GM19467 (cell line): ENCODE results near the gene PRRT4.

ENCODE experiments used
- ATAC-seq: cut with Tn5 transposase; IDR thresholded peaks from one replicate; pipeline ENCODE4 v1.9.1; 2021; ENCODE audit warnings: mild to moderate bottlenecking, moderate library complexity; ENCODE audit not compliant: unreplicated experiment

Gene PRRT4

DNA sequence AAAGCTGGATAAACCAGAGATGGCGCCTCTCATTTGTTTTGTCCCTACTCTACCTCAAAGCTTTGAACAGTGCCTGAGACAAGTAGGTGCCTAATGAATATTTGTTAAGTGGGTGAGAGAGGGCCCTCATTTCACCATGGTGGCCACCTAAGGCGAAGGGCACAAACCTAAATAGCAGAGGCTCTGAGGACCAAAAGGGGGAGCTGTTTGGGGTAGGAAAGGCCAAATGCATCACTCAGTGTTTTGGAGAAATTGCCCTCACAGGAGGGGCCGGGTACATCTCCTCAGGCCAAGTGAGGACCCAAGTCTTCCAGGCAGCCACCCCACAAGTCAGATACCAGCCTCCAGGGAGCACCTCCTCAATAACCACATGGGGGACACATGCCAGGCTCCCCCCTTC lies 34.3 kb upstream of the PRRT4 start:
- no peak for ATAC-seq

- no peak for ATAC-seq
These were observed 33.5 kb upstream of the PRRT4 start for GRCh38 chr7:128394904-128395496.

DNA sequence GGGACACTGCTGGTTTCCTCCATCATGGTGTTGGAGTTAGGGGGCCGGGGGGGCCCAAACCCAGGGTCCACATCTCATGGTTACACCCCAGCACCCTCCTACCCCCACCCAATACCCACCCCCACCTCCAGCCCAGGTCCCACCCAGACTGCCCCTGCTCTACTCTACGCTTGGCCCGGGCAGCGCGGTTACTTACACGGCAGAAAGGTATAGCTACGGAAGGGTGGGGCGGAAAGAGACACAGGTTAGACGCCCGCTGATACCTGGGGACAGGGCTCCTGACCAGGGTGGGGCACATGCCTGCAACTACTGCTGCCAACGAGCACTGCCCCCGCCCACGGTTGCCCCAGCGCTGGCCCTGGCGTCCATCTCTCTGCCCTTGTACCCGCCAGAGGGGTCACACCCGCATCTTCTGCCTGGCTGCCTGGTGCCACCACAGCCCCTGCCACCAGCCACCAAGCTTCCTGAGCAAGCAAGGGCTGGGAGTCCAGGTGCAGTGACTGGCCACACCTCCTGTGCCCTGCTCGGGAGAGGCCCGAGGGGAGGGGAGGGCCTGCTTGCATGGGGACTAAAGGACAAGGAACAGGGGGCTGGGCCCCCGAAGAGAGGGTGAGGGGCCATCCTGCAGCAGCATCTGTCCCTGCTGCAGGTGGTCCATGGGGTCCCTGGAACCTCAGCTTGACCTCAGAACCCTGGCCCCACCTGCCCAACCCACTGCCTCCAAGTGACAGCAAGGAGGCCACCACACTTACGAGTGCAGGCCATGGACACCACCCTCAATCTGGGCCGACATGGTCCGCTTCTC lies 32.2 kb upstream of the PRRT4 start:
- ATAC-seq, result no peak

GRCh38 chr7:128392446-128393327 lies 31.2 kb upstream of the PRRT4 start:
- no peak for ATAC-seq

DNA sequence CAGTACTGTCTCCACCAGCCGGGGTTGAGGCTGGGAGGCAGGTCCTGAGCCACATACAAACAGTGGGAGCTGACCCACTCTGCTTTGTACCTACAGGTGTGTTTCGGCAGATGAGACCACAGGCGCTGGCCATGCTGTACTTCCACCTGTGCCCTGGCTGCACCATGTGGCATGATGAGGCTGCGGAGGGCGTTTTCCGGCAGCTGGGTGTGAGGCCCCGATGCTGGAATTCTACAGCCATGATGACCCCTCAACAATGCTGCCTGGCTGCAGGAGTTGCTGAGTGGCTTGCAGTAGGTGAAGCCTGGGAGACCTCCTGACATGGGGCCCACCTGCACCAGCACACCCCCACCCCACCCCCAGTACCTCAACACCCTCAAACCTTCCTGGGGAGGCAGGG lies 30.3 kb upstream of the PRRT4 start:
- no peak for ATAC-seq

DNA sequence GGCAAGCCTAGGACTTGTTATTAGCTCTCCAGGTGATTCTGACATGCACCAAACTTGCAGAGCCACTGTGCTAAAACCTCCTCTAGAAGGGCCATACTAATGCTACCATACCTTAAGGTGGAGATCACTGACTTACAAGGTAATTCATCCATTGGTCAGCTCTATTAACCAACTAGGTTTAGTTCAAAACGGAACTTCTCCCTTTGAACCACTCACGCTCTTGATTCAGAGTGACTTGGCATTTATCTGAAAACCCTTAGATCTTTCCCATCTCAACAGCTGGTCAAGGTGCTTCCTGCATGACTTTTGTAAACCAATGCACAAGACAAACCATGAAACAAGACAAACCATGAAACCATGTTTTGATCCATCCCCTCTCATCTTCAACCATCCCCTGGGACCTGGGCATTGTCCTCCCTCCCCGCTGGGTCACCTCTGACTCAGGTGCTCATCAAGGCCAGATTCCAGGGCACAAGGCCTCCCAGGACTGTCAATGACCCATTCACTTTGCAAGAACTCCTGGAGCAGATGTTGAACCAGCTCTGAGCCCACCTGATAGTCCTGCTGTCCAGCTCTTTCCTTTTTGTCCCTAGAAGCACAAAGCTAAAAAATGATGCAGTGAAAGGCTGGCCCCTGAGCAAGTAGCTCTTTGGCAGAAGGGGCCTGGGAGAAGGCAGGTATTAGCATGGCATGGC lies 29.5 kb upstream of the PRRT4 start:
- no peak for ATAC-seq

GRCh38 chr7:128389618-128390329 lies 28.3 kb upstream of the PRRT4 start:
- ATAC-seq, result no peak

- no peak for ATAC-seq
These were observed 27.7 kb upstream of the PRRT4 start for GRCh38 chr7:128389085-128389617.

DNA sequence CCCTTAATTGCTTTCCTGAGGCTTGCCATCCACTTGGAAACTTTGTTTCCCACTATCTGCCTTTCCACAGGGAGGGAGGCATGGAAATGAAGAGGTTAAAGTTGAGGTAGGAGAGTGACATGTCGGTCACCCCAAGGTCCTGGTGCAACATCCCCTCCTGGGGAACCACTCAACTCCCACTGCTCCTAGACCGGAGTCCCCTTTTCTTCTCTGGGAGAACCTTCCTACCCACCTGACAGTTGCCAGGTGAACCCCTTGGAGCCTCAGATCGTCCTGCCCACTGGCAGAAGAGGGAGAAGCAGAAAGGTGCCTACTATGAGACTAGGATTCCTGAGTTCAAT lies 26.6 kb upstream of the PRRT4 start:
- ATAC-seq, result no peak

DNA sequence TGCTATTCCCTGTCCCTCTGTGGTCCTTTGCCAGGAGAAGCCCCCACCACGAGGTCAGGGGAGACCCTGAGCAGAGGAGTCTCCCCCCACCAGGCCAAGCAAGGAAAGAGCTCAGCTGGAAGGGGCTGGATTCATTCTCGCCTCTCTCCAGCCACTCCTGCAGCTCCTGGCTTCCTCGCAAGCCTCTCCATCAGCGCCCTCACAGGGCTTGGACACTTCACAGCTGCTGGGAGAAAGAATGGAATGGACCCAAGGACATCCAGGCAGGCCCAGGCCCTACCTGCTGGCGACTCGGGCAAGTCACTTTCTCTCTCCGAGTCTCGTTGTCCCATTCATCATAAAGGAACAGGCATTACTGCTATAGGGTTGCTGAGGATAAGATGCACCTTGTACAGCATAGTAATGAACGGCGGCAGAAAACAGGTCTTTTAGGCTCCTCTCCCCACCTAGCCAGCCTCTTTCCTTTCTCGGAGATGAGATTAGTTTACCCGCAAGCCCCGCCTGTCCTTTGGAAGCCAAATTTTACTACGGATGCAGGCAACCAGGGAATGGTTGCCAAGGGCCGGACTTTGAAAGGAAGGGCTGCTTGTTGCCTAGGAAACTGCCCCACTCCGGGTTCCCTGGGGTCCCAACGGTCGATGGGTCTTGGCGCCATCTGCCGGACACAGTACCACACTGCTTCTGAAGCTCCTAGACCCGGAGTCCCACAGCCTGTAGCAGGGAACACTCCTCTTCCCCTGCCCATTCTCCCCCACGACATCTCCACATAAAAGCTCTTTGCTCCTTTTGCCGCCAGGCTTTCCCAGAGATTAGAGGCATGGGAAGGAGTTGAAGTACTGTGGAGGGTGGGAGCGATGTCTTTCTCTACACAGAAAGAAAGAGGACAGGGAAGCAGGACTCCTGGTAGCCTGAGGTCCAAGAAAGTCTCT lies 26.0 kb upstream of the PRRT4 start:
- no peak for ATAC-seq

DNA sequence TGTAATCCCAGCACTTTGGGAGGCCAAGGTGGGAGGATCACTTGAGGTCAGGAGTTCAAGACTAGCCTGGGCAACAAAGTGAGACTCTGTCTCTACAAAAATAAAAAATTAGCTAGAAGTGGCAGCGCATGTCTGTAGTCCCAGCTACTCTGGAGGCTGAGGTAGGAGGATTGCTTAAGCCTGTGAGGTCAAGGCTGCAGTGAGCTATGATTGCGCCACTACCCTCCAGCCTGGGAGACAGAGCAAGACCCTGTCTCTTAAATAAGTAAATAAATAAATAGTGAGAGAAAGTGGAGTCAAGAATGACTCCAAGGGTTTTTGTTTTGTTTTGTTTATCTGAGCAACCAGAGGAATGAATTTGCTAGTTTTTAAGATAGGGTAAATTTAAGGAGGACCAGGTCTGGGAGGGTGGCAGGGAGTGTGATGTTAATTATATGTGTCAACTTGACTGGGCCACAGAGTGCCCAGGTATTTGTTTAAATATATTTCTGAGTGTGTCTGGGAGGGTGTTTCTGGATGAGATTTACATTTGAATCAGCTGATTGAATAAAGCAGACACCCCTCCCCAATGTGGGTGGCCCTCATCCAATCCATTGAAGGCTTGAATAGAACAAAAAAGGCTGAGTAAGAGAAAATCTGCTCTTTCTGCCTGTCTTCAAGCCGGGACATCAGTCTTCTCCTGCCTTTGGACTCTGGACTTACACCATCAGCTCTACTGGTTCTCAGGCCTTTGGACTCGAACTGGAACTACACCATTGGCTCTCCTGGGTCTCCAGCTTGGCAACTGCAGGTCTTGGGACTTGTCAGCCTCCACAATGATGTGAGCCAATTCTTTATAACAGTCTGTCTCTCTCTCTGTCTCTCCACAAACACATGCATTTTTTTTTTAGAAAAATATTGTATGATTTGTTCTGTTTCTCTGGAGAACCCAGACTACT lies 24.8 kb upstream of the PRRT4 start:
- ATAC-seq, result no peak

DNA sequence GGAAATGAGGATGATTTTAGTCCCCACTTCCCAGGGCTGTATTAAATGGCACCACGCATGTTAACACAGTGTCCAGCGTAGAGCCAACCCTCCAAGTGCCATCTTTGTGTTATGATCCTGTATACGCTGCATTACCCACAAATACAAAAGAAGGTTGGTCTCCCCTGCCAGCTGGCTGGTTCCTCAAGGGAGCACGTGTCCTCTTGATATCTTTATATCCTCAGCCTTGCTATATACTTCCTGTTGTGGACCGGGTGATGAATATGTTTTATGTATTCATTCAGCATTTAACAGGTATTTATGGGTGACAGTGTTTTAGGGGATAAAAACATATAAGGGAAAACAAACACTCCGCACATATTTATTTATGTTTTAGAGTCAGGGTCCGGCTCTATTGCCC lies 23.2 kb upstream of the PRRT4 start:
- no peak for ATAC-seq

GRCh38 chr7:128383776-128384175 lies 22.3 kb upstream of the PRRT4 start:
- no peak for ATAC-seq

DNA sequence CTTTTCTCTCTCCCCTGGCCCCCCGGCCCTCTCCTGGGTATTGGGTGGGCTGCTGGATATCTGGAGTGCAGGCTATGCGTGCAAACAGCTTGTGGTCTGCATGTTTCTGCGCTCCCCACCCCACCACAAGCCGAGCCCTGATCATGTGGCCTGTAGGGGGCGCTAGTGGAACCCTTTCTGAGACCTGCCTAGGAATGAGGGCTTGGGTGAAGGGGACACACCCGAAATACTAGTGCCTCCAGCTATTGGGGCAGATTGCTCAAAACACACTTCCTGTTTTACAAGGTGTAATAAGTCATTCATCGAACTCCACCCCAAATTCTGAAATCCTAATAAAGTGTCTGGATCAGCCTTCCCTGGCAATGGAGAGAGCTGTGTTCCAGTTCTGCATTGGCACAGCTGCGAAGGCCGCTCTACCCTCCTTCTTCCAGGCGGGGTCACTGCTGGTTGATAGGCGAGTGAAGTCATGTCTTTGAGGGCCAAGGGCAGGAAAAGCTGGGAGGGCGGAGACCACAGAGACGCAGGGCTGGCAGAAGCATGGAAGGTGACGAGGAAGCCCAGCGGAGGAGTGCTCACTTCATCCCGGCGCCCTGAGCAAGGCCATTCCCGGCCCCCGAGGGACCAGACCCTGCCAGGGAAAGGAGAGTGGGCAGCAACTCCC lies 19.8 kb upstream of the PRRT4 start:
- ATAC-seq, result no peak

DNA sequence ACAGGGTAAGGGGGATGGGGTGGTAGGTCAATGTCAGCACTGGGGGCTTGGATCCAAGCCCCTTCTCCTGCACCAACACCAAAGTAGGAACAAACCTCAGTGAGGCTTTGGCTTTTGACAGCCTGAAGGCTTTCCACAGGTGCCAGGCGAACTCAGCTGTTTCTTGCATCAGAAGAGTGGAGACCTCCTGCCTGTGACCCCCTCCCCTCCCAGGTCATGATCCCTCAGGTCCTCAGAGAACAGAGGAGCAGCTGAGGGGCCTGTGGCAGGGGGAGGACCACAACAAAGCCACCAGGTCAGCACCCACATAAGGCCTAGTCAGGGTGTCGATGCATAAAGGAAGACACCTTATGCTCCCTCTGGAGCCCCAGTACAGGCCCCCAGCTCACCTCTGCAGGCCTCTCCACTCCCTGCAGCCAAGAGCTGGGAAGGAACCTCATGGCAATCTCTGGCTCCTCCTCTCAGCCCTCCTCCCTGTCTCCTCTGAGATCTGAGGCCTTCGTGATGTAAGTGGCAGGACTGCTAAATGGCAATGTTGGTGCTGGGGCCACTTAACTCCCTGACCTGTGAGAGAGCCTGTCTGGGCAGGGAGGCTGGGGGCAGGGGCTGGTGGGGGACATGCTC lies 19.1 kb upstream of the PRRT4 start:
- ATAC-seq, result no peak

GRCh38 chr7:128379900-128380479 lies 18.5 kb upstream of the PRRT4 start:
- ATAC-seq, result no peak

GRCh38 chr7:128378637-128379036 lies 17.1 kb upstream of the PRRT4 start:
- no peak for ATAC-seq
